Measurements from ENCODE around the gene MYF5. TPM values are rescaled to one million over a fixed set of nuclear protein-coding genes. Genes with fewer than 3 reads are reported as not detected.

MYF5 gene
- total and polyA plus RNA-seq, 9 donors, result not detected

DNA sequence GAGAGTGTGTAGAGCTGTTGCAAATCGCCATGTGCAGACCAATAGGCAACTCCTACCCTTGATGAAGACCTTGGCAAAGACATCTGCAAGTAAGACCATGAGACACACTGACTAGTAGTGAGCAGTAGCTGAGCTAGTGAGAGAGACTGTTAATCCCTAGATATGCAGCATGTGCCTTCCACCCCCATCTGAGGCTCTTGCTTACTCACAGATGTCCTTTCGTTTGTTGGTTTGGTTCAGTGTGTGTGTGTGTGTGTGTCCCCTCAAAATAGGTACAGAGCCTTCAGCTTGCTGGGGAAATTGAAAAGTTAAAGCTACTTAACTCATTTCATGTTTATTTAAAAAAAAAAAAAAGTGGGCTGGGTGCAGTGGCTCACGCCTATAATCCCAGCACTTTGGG is 37.6 kb downstream of the MYF5 start:
- TF ChIP-seq EP300 (IDR thresholded peaks at IDR 0.05), result no peak
- TF ChIP-seq, protein P1, sequence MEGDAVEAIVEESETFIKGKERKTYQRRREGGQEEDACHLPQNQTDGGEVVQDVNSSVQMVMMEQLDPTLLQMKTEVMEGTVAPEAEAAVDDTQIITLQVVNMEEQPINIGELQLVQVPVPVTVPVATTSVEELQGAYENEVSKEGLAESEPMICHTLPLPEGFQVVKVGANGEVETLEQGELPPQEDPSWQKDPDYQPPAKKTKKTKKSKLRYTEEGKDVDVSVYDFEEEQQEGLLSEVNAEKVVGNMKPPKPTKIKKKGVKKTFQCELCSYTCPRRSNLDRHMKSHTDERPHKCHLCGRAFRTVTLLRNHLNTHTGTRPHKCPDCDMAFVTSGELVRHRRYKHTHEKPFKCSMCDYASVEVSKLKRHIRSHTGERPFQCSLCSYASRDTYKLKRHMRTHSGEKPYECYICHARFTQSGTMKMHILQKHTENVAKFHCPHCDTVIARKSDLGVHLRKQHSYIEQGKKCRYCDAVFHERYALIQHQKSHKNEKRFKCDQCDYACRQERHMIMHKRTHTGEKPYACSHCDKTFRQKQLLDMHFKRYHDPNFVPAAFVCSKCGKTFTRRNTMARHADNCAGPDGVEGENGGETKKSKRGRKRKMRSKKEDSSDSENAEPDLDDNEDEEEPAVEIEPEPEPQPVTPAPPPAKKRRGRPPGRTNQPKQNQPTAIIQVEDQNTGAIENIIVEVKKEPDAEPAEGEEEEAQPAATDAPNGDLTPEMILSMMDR (IDR thresholded peaks at IDR 0.05), result no peak
- TF ChIP-seq POLR2A (IDR thresholded peaks at IDR 0.05), result no peak
- 89 to 92% (median 90%) methylated on average over 3 of the region's 3 CpGs for WGBS, 3 donors
- DNase-seq, result no peak
- intact Hi-C loops (cut with DNase I), result no loop called here
- Histone ChIP-seq H3K4me1 (ENCODE audit: insufficient read depth) (no peaks in the 10 kb centered on the region), H3K36me3 (no peaks in the 10 kb centered on the region), H3K27me3 (no peaks in the 10 kb centered on the region), H3K4me3 (no peak overlapping the region), H3K27ac (no peak overlapping the region), H3K9me3 (no peaks in the 10 kb centered on the region)

DNA sequence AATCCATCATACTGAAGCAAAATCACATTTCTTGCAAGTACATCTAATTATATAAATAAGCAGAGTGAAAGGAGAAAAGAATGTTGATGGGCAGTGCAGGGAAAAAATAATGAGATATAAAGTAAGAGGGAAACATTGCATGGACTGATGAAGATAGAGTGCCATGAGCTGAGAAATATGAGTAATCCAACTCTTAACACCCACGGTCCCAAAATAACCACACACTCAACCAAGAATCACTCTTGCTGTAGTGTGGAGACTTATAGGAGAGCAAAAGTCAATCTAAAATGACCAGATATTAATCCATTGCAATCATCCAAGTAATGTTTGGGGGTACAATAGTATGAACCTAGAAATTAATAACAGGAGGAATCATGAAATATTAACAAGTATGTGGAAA is 40.2 kb downstream of the MYF5 start:
- 71 to 78% (median 75%) methylated on average over 1 of the region's 1 CpG for WGBS, 3 donors

DNA sequence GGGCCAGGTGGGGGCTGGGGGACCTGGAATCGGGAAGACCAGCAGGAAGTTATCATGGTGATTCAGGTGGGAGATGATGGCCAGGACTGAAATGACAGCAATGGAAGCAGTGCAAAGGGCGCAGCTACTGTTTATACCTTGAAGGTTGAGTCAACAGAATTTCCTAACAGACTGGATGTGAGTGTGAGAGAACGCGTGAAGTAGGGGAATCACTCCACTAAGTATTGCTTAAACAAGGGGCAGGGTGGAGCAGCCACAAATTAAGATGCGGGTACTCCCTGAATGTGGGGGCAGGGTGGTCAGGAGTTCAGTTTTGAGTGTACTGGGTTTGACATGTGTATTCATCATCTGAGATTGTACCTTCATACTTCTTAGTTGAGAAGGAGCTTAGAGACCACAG is 45.1 kb downstream of the MYF5 start:
- H3K36me3 ChIP-seq, result no peaks in the 10 kb centered on the region
- intact Hi-C loops (cut with DNase I), result no loop called here

More for the DNA sequence above, 40.2 kb downstream of the MYF5 start:
- Histone ChIP-seq H3K27me3 (no peaks in the 10 kb centered on the region), H3K9me3 (no peaks in the 10 kb centered on the region), H3K36me3 (no peaks in the 10 kb centered on the region), H3K4me3 (no peak overlapping the region), H3K4me1 (ENCODE audit: insufficient read depth) (no peaks in the 10 kb centered on the region), H3K27ac (no peak overlapping the region)
- intact Hi-C loops (cut with DNase I), result no loop called here
- TF ChIP-seq POLR2A (IDR thresholded peaks at IDR 0.05) (no peak), EP300 (IDR thresholded peaks at IDR 0.05) (no peak)
- TF ChIP-seq, protein P1 (IDR thresholded peaks at IDR 0.05), result no peak
- no peak for DNase-seq

DNA sequence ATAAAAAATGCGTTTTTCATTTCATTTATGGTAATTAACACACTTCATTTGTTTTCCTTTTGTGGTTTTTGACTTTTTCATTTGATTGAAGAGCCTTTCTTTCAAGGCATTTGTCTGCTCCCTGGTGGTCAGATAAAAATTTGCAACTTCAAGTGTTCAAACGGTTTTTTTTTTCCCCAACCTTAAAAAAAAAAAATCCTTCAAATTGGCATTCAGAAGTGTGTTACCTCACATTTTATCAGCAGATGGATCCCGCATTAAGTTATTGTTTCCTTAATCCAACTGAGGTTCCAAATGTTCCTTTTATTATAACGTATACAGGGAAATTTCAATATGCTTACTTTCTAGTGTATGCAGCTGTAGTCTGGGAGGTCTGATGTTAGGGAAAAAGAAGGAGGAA is 47.2 kb downstream of the MYF5 start:
- intact Hi-C loops (cut with DNase I), result no loop called here
- 1 to 6% (median 2%) methylated on average over 4 of the region's 4 CpGs for WGBS, 3 donors
- no peak overlapping the region for H3K4me3 ChIP-seq
- no peak for DNase-seq
- H3K4me1 ChIP-seq (ENCODE audit: insufficient read depth), result no peaks in the 10 kb centered on the region
- H3K9me3 ChIP-seq, result no peaks in the 10 kb centered on the region
- no peaks in the 10 kb centered on the region for H3K27me3 ChIP-seq
- H3K36me3 ChIP-seq, result no peaks in the 10 kb centered on the region
- TF ChIP-seq, protein P1 (IDR thresholded peaks at IDR 0.05), result no peak
- TF ChIP-seq EP300 (IDR thresholded peaks at IDR 0.05) (no peak), POLR2A (IDR thresholded peaks at IDR 0.05) (no peak)
- H3K27ac ChIP-seq, result no peak overlapping the region

More for the DNA sequence above, 45.1 kb downstream of the MYF5 start:
- no peak for DNase-seq
- no peaks in the 10 kb centered on the region for H3K9me3 ChIP-seq
- no peaks in the 10 kb centered on the region for H3K27me3 ChIP-seq
- TF ChIP-seq, protein P1 (IDR thresholded peaks at IDR 0.05), result no peak
- TF ChIP-seq EP300 (IDR thresholded peaks at IDR 0.05), result no peak
- TF ChIP-seq POLR2A (IDR thresholded peaks at IDR 0.05), result no peak
- 82 to 90% (median 82%) methylated on average over 5 of the region's 5 CpGs for WGBS, 3 donors
- no peak overlapping the region for H3K4me3 ChIP-seq
- H3K27ac ChIP-seq, result no peak overlapping the region
- H3K4me1 ChIP-seq (ENCODE audit: insufficient read depth), result no peaks in the 10 kb centered on the region

Measured in ovary (tissue), 9 donors.